Pancreas (tissue), 10 donors: ENCODE measurements around the gene HHAT. TPM values are rescaled to one million over a fixed set of nuclear protein-coding genes. Genes with fewer than 3 reads are reported as not detected.
A peak's percentile ranks its signal among the peaks of the same experiment; 100 is the strongest.

ENCODE experiments used
- ATAC-seq, 4 donors: fragments of 200-7000 bp; cut with Tn5 transposase; one replicate each; pipeline versions ENCODE4 v1.8.0 to v1.9.1; 2020; ENCODE audit warnings: mild to moderate bottlenecking in 4 of 4, moderate library complexity in 4 of 4
- DNase-seq, 6 donors: peaks; one replicate each; pipeline ENCODE4 v3.0.0-alpha.2; 2020
- FAIRE-seq: peaks from 2 replicates; lab custom pipeline; 2012; peaks lifted over from hg19 to GRCh38; lab: Jason Lieb, UNC
- H3K27ac ChIP-seq, 4 donors: fragments of 200-600 bp; sonication (generic); 1 replicate in 3 of 4; 2 replicates in 1 of 4; pipeline versions ENCODE4 v1.5.0 to v1.8.0; 2020
- H3K27me3 ChIP-seq, 4 donors: fragments of 200-600 bp; one replicate each; pipeline ENCODE4 v1.8.0; 2021
- H3K36me3 ChIP-seq, 3 donors: fragments of 200-600 bp; sonication (generic) in 1 of 3; one replicate each; pipeline versions ENCODE4 v1.5.0 to v1.8.0; 2020 to 2021
- H3K4me1 ChIP-seq, 3 donors: fragments of 200-600 bp; one replicate each; pipeline ENCODE4 v1.8.0; 2021
- H3K4me3 ChIP-seq, 4 donors: fragments of 200-600 bp; sonication (generic) in 2 of 4; one replicate each; pipeline versions ENCODE4 v1.5.0 to v1.8.0; 2020 to 2021
- H3K9me3 ChIP-seq, 4 donors: fragments of 200-600 bp; one replicate each; pipeline ENCODE4 v1.8.0; 2021
- WGBS, 2 donors: extraction: QIAGEN DNeasy Blood & Tissue Kit; methylation state at CpG; one replicate each; pipeline ENCODE4 v1.1.7; 2013; 5-methylcytosine and 5-hydroxymethylcytosine counted together
- intact Hi-C, 3 donors: fragments of 100-400 bp; cut with DNase I; formaldehyde crosslinking; loops; one replicate each; pipeline versions ENCODE4 v1.11.1 to v1.14.2; 2022
- polyA plus RNA-seq, 2 donors: library from polyadenylated mRNA; stranded (reverse); fragments of 200-250 nt; gene quantifications; one replicate each; pipeline ENCODE4 v1.2.3, GENCODE V29; 2013
- total RNA-seq, 6 donors: library from RNA; stranded (reverse); fragmentation: NEBNext Ultra II Directional in 4 of 6; extraction: Animal tissue kit (Norgen Biotek cat#: 25700) in 4 of 6; gene quantifications; one replicate each; pipeline versions ENCODE4 v1.2.1 to v1.2.4, GENCODE V29; 2021 to 2023
- TF ChIP-seq, protein P1 (sequence below), 4 donors: fragments of 200-600 bp; sonication (generic) in 3 of 4; IDR thresholded peaks; one replicate each; pipeline versions ENCODE4 v1.5.0 to v1.8.0; 2021; ENCODE audit warnings: antibody characterized with exemption in 4 of 4
- donor health status: healthy with polysubstance abuse.
- donor health status: DM: no; HTN: no; CAD: no; lungs with moderate emphysema.
- donor health status: DM: no; HTN: no; CAD: no.
- donor health status: control.
- donor health status: control.
- donor health status: Bipolar disorder and iron deficiency.
- donor health status: DM: yes; HTN: yes; CAD: no.
- donor health status: DM: no; HTN: no; CAD: no.
- donor health status: DM: no; HTN: no; CAD: no.
- donor health status: DM: yes; HTN: yes; CAD: no.

The HHAT gene
- total and polyA plus RNA-seq, 8 donors: 1.3 to 4.1 (median 2.4) TPM

DNA sequence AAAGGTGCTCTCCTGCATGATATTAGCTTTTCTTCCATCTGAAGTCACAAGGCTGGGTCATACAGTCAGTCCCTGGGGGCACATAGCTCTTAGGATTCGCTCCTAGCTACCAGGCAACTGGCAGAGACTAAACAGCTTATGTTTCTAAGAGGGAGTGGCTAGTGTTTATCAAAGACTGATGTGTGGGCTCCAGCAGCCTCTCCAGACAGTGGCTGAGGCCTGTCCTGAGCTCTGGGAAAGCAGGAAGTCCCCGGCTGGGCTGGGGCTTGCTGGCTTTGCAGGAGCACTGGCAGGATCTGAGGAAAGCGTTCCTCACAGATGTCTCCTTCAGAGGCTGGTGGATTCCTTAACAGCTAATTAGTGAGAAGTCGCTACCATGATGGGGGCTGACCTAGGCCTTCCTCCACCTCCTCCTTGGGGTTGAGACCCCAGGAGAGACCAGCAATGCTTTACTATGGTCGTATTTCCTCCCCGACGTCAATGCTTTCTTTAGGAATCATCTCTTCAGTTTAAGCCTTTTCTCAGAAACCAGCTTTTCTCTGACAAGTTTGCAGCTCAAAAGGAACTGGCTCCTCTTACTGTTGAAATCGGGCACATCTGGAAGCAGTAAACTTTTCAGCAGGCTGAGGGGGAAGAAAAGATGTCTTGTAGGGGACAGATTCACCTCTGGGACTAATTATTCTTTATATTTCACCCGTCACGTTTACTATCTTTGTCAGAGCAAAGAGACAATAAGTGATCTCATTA, 33.5 kb upstream of the HHAT start:
- ATAC-seq (peak in 2 of 4 donors; percentile 18 to 32), FAIRE-seq (no peak), DNase-seq (no peak)
- intact Hi-C loops: no loop called here
- Histone ChIP-seq H3K9me3 (no peaks in the 10 kb centered on the region), H3K27me3 (no peaks in the 10 kb centered on the region), H3K27ac (no peak overlapping the region), H3K36me3 (no peaks in the 10 kb centered on the region), H3K4me1 (peaks cover 0 to 6% (median 0%) of the 10 kb centered on the region in 3 donors), H3K4me3 (no peak overlapping the region)
- TF ChIP-seq, protein P1, sequence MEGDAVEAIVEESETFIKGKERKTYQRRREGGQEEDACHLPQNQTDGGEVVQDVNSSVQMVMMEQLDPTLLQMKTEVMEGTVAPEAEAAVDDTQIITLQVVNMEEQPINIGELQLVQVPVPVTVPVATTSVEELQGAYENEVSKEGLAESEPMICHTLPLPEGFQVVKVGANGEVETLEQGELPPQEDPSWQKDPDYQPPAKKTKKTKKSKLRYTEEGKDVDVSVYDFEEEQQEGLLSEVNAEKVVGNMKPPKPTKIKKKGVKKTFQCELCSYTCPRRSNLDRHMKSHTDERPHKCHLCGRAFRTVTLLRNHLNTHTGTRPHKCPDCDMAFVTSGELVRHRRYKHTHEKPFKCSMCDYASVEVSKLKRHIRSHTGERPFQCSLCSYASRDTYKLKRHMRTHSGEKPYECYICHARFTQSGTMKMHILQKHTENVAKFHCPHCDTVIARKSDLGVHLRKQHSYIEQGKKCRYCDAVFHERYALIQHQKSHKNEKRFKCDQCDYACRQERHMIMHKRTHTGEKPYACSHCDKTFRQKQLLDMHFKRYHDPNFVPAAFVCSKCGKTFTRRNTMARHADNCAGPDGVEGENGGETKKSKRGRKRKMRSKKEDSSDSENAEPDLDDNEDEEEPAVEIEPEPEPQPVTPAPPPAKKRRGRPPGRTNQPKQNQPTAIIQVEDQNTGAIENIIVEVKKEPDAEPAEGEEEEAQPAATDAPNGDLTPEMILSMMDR (IDR thresholded peaks at IDR 0.05): no peak
- 68 to 77% methylated on average over 10 of the region's 10 CpGs for WGBS, 2 donors

DNA sequence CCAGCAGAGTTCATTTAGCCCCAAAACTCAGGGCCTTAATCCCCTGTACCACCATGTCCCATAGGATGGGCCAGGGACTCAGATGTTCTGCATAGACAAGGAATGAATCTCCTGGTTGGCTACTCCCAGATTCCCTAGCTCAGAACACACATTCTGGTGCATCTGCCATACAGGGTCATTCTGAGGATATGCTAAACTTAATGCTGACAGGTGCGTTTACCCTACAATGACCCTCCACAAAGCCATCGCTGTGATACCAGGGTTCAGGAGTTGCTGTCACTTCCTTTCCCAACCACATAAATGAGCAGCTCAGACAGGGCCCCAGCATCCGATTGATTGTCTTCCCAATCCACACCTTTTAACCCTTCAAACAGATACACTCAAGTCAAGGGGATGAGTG, 32.0 kb upstream of the HHAT start:
- Histone ChIP-seq H3K4me3 (no peak overlapping the region), H3K9me3 (no peaks in the 10 kb centered on the region), H3K4me1 (peaks cover 0 to 6% (median 0%) of the 10 kb centered on the region in 3 donors), H3K27me3 (no peaks in the 10 kb centered on the region), H3K27ac (no peak overlapping the region), H3K36me3 (no peaks in the 10 kb centered on the region)
- WGBS, 2 donors: 86 to 90% methylated on average over 3 of the region's 3 CpGs
- intact Hi-C loops: no loop called here
- FAIRE-seq: no peak
- DNase-seq: no peak
- ATAC-seq: no peak
- TF ChIP-seq, protein P1 (IDR thresholded peaks at IDR 0.05): no peak

DNA sequence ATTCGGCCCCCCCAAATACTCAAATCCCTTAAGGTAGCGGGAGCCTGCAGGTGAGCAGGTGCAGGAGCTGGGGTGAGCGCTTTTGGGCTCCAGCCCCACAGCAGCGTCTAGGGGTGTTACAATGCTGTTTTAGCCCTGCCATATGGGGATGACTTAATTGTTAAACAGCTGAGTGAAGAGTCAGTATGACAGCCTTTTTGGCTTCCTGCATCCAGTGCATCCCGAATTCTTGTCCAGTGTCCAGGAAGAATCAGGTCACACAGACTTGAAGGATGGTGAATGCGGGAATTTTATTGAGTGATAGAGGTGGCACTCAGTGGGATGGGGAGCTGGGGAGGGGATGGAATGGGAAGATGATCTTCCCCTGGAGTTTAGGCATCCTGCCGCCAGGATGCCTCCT, 30.4 kb upstream of the HHAT start:
- DNase-seq (no peak), ATAC-seq (no peak), FAIRE-seq (no peak)
- WGBS, 2 donors: 76 to 83% methylated on average over 7 of the region's 7 CpGs
- Histone ChIP-seq H3K9me3 (no peaks in the 10 kb centered on the region), H3K27me3 (no peaks in the 10 kb centered on the region), H3K4me3 (no peak overlapping the region), H3K27ac (no peak overlapping the region), H3K36me3 (no peaks in the 10 kb centered on the region), H3K4me1 (peaks cover 0 to 2% (median 0%) of the 10 kb centered on the region in 3 donors)
- TF ChIP-seq, protein P1 (IDR thresholded peaks at IDR 0.05): no peak
- intact Hi-C loops: no loop called here

DNA sequence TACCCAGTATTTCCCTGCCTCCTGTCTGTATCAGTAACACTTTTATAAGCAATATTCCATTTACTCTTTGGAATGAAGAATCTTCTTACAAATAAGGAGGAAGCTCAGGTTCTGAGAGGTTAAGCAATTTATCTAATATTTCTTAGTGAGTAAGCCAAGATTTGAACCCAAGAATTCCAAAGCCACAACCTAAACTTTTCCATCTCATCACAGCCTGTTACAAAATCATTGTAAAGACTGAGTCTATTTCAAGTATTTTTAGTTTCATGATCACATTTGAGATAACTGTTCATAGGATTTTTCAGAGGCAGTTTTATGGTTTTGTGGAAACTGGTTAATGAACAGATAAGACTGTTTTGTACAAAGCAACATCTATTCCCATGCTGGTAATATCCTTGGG, 29.8 kb upstream of the HHAT start:
- Histone ChIP-seq H3K27ac (no peak overlapping the region), H3K4me1 (no peaks in the 10 kb centered on the region), H3K27me3 (no peaks in the 10 kb centered on the region), H3K36me3 (no peaks in the 10 kb centered on the region), H3K4me3 (no peak overlapping the region), H3K9me3 (no peaks in the 10 kb centered on the region)
- TF ChIP-seq, protein P1 (IDR thresholded peaks at IDR 0.05): no peak
- no peak for ATAC-seq
- DNase-seq: no peak
- intact Hi-C loops: no loop called here
- FAIRE-seq: no peak

DNA sequence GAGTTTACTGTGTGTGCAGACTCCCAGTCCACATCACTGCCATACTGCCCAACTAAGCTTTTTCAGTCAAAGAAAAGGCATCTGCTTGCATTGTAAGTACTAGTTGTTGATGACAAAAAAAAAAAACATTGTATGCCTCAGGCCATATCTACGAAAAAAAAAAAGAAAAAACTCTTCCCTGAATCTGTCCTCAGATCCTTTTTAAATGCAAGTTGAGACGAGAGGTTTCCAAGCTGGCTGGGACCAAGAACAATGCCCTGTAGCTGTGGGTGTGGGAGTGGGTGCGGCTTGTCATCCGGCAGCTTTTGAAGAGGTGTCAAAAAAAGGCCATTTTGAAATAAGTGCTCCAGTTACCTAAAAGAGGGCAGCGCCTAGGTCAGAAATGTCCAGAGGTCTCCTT, 29.2 kb upstream of the HHAT start:
- intact Hi-C loops: no loop called here
- FAIRE-seq: no peak
- TF ChIP-seq, protein P1 (IDR thresholded peaks at IDR 0.05): no peak
- 55 to 59% methylated on average over 5 of the region's 5 CpGs for WGBS, 2 donors
- Histone ChIP-seq H3K27ac (no peak overlapping the region), H3K4me3 (no peak overlapping the region), H3K9me3 (no peaks in the 10 kb centered on the region), H3K36me3 (no peaks in the 10 kb centered on the region), H3K4me1 (no peaks in the 10 kb centered on the region), H3K27me3 (no peaks in the 10 kb centered on the region)
- ATAC-seq: no peak
- DNase-seq: no peak
